H1 (cell line): ENCODE data around the gene PAIP2. TPM values are rescaled to one million over a fixed set of nuclear protein-coding genes. Genes with fewer than 3 reads are reported as not detected.

Source experiments
- CTCF ChIA-PET: fragments of 300-600 bp; sonication (Branson Sonifier 250); formaldehyde crosslinking; loops from one replicate; lab custom pipeline; 2021; ENCODE audit not compliant: partially characterized antibody; lab: Charles Lee
- POLR2A ChIA-PET: fragments of 300-600 bp; sonication (Branson Sonifier 250); formaldehyde crosslinking; loops from one replicate; lab custom pipeline; 2021; ENCODE audit warnings: inconsistent platforms; ENCODE audit not compliant: partially characterized antibody; lab: Charles Lee
- DNase-seq, 2 experiments: peaks; one replicate each; pipeline versions ENCODE4 v3.0.0 to v3.0.0-alpha.2; 2010 to 2022; ENCODE audit warnings: low spot score in 2 of 2, low read depth in 1 of 2, mixed read lengths in 1 of 2
- FAIRE-seq: peaks from 2 replicates; lab custom pipeline; 2011; peaks lifted over from hg19 to GRCh38; lab: Jason Lieb, UNC
- H2AFZ ChIP-seq: 2 replicates; pipeline ENCODE4 v1.8.1; 2012; ENCODE audit warnings: low read length, inconsistent platforms
- H2AK5ac ChIP-seq: 2 replicates; pipeline ENCODE4 v1.6.1; 2013; ENCODE audit warnings: low read depth, low read length
- H2BK120ac ChIP-seq: replicated peaks from 2 replicates; pipeline ENCODE3; 2013; ENCODE audit warnings: low read depth, low read length, inconsistent platforms
- H2BK12ac ChIP-seq: 2 replicates; pipeline ENCODE4 v1.6.1; 2013; ENCODE audit warnings: low read depth, low read length
- H2BK15ac ChIP-seq: 2 replicates; pipeline ENCODE4 v1.6.1; 2013; ENCODE audit warnings: low read length
- H2BK20ac ChIP-seq: 2 replicates; pipeline ENCODE4 v1.6.1; 2013; ENCODE audit warnings: low read length
- H2BK5ac ChIP-seq: 2 replicates; pipeline ENCODE4 v1.6.1; 2013; ENCODE audit warnings: low read depth, low read length
- H3K14ac ChIP-seq: 2 replicates; pipeline ENCODE4 v1.6.1; 2013; ENCODE audit warnings: inconsistent platforms; ENCODE audit not compliant: insufficient read length
- H3K18ac ChIP-seq: 2 replicates; pipeline ENCODE4 v1.6.1; 2013; ENCODE audit warnings: low read length; ENCODE audit errors: extremely low read depth
- H3K23ac ChIP-seq: 2 replicates; pipeline ENCODE4 v1.6.1; 2013; ENCODE audit warnings: inconsistent platforms; ENCODE audit not compliant: insufficient read length
- H3K23me2 ChIP-seq: 2 replicates; pipeline ENCODE4 v1.6.1; 2013; ENCODE audit warnings: low read depth, low read length
- H3K27ac ChIP-seq: 2 replicates; pipeline ENCODE4 v1.6.1; 2011; ENCODE audit warnings: low read depth, low read length, inconsistent platforms
- H3K27me3 ChIP-seq, 4 experiments: replicated peaks in 1 of 4; 1 replicate in 1 of 4; 2 replicates in 3 of 4; pipeline versions ENCODE4 v1.6.1 to v1.8.1; 2011 to 2013; ENCODE audit warnings: low read length in 3 of 4, mild to moderate bottlenecking in 3 of 4, inconsistent platforms in 2 of 4, mixed read lengths in 2 of 4, moderate library complexity in 1 of 4; ENCODE audit not compliant: control insufficient read depth in 3 of 4, insufficient read depth in 3 of 4; ENCODE audit errors: extremely low read depth in 1 of 4
- H3K36me3 ChIP-seq, 4 experiments: 2 replicates each; pipeline versions ENCODE4 v1.6.1 to v1.8.1; 2011 to 2013; ENCODE audit warnings: mild to moderate bottlenecking in 4 of 4, low read length in 3 of 4, moderate library complexity in 2 of 4, control low read depth in 1 of 4, inconsistent platforms in 1 of 4; ENCODE audit not compliant: insufficient read depth in 4 of 4, control insufficient read depth in 2 of 4
- H3K4ac ChIP-seq: replicated peaks from 2 replicates; pipeline ENCODE3; 2013; ENCODE audit warnings: low read length, low read depth, mixed read lengths, inconsistent platforms; ENCODE audit not compliant: insufficient read length
- H3K4me1 ChIP-seq, 4 experiments: replicated peaks in 1 of 4; 1 replicate in 1 of 4; 2 replicates in 3 of 4; pipeline versions ENCODE4 v1.6.1 to v1.8.1; 2011 to 2013; ENCODE audit warnings: low read length in 3 of 4, inconsistent platforms in 2 of 4, mixed read lengths in 1 of 4; ENCODE audit not compliant: insufficient read depth in 4 of 4, control insufficient read depth in 3 of 4
- H3K4me2 ChIP-seq, 2 experiments: 2 replicates each; pipeline versions ENCODE4 v1.6.1 to v1.8.1; 2011 to 2013; ENCODE audit warnings: low read depth in 2 of 2, low read length in 2 of 2, control low read depth in 1 of 2, inconsistent platforms in 1 of 2, mild to moderate bottlenecking in 1 of 2; ENCODE audit not compliant: insufficient read depth in 1 of 2
- H3K4me3 ChIP-seq, 4 experiments: fragments of 200-600, 300-600 bp in 1 of 4; sonication (generic), shearing (Covaris generic), sonication (Bioruptor Twin) in 1 of 4; 2 replicates each; pipeline versions ENCODE4 v1.5.1 to v1.8.1; 2011 to 2016; ENCODE audit warnings: low read length in 4 of 4, low read depth in 3 of 4, control low read depth in 2 of 4, inconsistent platforms in 2 of 4, mild to moderate bottlenecking in 2 of 4, mixed read lengths in 1 of 4, moderate library complexity in 1 of 4; ENCODE audit not compliant: insufficient read depth in 2 of 4; ENCODE audit errors: extremely low read depth in 1 of 4
- H3K56ac ChIP-seq: replicated peaks from 2 replicates; pipeline ENCODE3; 2013; ENCODE audit warnings: low read depth, mild to moderate bottlenecking, mixed read lengths, low read length, inconsistent platforms; ENCODE audit not compliant: insufficient read length
- H3K79me1 ChIP-seq: 2 replicates; pipeline ENCODE4 v1.6.1; 2013; ENCODE audit warnings: low read depth, low read length, control low read depth
- H3K79me2 ChIP-seq, 2 experiments: 2 replicates each; pipeline versions ENCODE4 v1.6.1 to v1.8.1; 2012 to 2013; ENCODE audit warnings: low read length in 2 of 2, mild to moderate bottlenecking in 2 of 2, inconsistent platforms in 1 of 2; ENCODE audit not compliant: insufficient read depth in 2 of 2, control insufficient read depth in 1 of 2
- H3K9ac ChIP-seq, 4 experiments: replicated peaks in 1 of 4; 1 replicate in 1 of 4; 2 replicates in 3 of 4; pipeline versions ENCODE4 v1.6.1 to v1.8.1; 2011 to 2013; ENCODE audit warnings: low read depth in 3 of 4, low read length in 3 of 4, control low read depth in 2 of 4, mild to moderate bottlenecking in 2 of 4, moderate library complexity in 2 of 4, inconsistent platforms in 1 of 4; ENCODE audit errors: extremely low read depth in 1 of 4
- H3K9me3 ChIP-seq, 2 experiments: 2 replicates each; pipeline versions ENCODE4 v1.6.1 to v1.8.1; 2012 to 2013; ENCODE audit warnings: mild to moderate bottlenecking in 2 of 2, moderate library complexity in 2 of 2, control low read depth in 1 of 2, inconsistent platforms in 1 of 2, low read depth in 1 of 2, low read length in 1 of 2, mixed read lengths in 1 of 2; ENCODE audit not compliant: insufficient read depth in 2 of 2
- H4K20me1 ChIP-seq, 2 experiments: replicated peaks in 1 of 2; 2 replicates each; pipeline versions ENCODE3 to v1.8.1; 2011 to 2013; ENCODE audit warnings: inconsistent platforms in 2 of 2, low read length in 2 of 2, mild to moderate bottlenecking in 1 of 2; ENCODE audit not compliant: insufficient read depth in 2 of 2, control insufficient read depth in 1 of 2
- H4K5ac ChIP-seq: 2 replicates; pipeline ENCODE4 v1.6.1; 2013; ENCODE audit warnings: low read length, low read depth, mixed read lengths, inconsistent platforms; ENCODE audit not compliant: insufficient read length
- H4K8ac ChIP-seq: 2 replicates; pipeline ENCODE4 v1.8.0; 2013; ENCODE audit warnings: mild to moderate bottlenecking, moderate library complexity, low read length, inconsistent platforms; ENCODE audit not compliant: insufficient read depth; ENCODE audit errors: extremely low read depth
- H4K91ac ChIP-seq: replicated peaks from 2 replicates; pipeline ENCODE3; 2013; ENCODE audit warnings: low read length, mixed read lengths, inconsistent platforms; ENCODE audit not compliant: insufficient read length
- HDAC2 ChIP-seq, 2 experiments: fragments of 300-600 bp in 1 of 2; sonication (generic) in 1 of 2; IDR thresholded peaks; 2 replicates each; pipeline ENCODE4 v1.6.1; 2011 to 2012; ENCODE audit warnings: low read depth in 2 of 2, low read length in 2 of 2, mild to moderate bottlenecking in 2 of 2, moderate library complexity in 2 of 2, borderline replicate concordance in 1 of 2, inconsistent platforms in 1 of 2
- JUN ChIP-seq: IDR thresholded peaks from 2 replicates; pipeline ENCODE4 v1.6.1; 2011; ENCODE audit warnings: low read depth, mild to moderate bottlenecking, improper control_type of control experiment, low read length
- KDM1A ChIP-seq: fragments of 200-600, 300-600 bp; sonication (generic); IDR thresholded peaks from 2 replicates; pipeline ENCODE4 v1.7.1; 2016; ENCODE audit warnings: mild to moderate bottlenecking, low read length, borderline replicate concordance
- SIX5 ChIP-seq: IDR thresholded peaks from 2 replicates; pipeline ENCODE4 v1.6.1; 2011; ENCODE audit warnings: mild to moderate bottlenecking, low read depth, low read length
- ZNF274 ChIP-seq: IDR thresholded peaks from 2 replicates; pipeline ENCODE4 v1.7.0; 2012; ENCODE audit warnings: low read length, borderline replicate concordance; ENCODE audit errors: extremely low read depth
- WGBS, 2 experiments: shearing (Covaris generic) in 1 of 2; methylation state at CpG; one replicate each; pipeline versions ENCODE4 v1.1.6 to v1.1.7; 2013 to 2015; ENCODE audit warnings: low lambda C conversion rate in 2 of 2, mixed read lengths in 2 of 2, inconsistent platforms in 1 of 2, low coverage in 1 of 2, missing lambda C conversion rate in 1 of 2; ENCODE audit not compliant: insufficient replicate concordance in 2 of 2, insufficient coverage in 1 of 2, insufficient read length in 1 of 2; ENCODE audit errors: extremely low coverage in 1 of 2, missing lambda C conversion rate in 1 of 2; 5-methylcytosine and 5-hydroxymethylcytosine counted together
- polyA plus RNA-seq, 7 experiments: library from polyadenylated mRNA; depleted of rRNA in 3 of 7; stranded (reverse) in 5 of 7; unstranded in 2 of 7; fragments of >200 nt in 5 of 7; fragments of 200-250 nt in 2 of 7; gene quantifications; 1 replicate in 5 of 7; 2 replicates in 1 of 7; 4 replicates in 1 of 7; pipeline versions ENCODE4 v1.2.1 to v1.2.3, GENCODE V29; 2011 to 2013; ENCODE audit warnings: missing spikeins in 2 of 7, mixed read lengths in 2 of 7
- total RNA-seq: library from RNA; stranded (reverse); fragmentation: NEBNext Ultra II Directional; extraction: Animal tissue kit (Norgen Biotek cat#: 25700); gene quantifications from 2 replicates; pipeline ENCODE4 v1.2.1, GENCODE V29; 2021

The PAIP2 gene
- total and polyA plus RNA-seq, 2 of the 8 experiments (the other 6 are each of a cell fraction or from before 2014, with no cell fraction given), result 87.6 to 162 TPM

DNA sequence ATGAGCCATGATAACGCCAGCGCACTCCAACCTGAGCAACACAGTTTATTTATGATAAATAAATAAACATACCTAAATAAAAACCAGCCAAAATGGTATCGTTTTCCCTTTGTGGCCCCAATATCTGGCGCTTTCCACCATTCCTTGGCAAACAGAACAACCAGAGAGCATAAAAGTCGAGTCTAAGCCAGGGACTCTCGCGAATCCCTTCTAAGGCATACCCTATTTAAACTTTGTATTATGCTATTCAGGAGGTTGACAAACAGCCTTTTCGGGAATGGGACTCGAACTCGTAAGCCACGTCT is 48.5 kb upstream of the PAIP2 start:
- H3K14ac ChIP-seq, result no peak overlapping the region
- H3K79me2 ChIP-seq, result peaks cover 42 to 46% of the 10 kb centered on the region in 2 experiments
- 0 out of 2 replicates have a peak overlapping the region, but pooled peaks have one; percentile 80 for H3K18ac ChIP-seq
- no peak overlapping the region for H4K91ac ChIP-seq
- peak overlapping the region in 3 of 4 experiments; percentile 94 to 99 (median 96); a peak in 6 of 8 replicates for H3K4me3 ChIP-seq
- no peaks in the 10 kb centered on the region for H3K36me3 ChIP-seq
- no peaks in the 10 kb centered on the region for H3K9me3 ChIP-seq
- H3K23ac ChIP-seq, result no peak overlapping the region
- peaks cover 14 to 26% of the 10 kb centered on the region in 2 experiments for H4K20me1 ChIP-seq
- H2AFZ ChIP-seq, result peak overlapping the region; percentile 67; the same call in 1 of the 2 replicates
- H3K4ac ChIP-seq, result peak overlapping the region; percentile 71
- H3K23me2 ChIP-seq, result peaks cover 2% of the 10 kb centered on the region; the same call in 1 of the 2 replicates
- H2AK5ac ChIP-seq, result peak overlapping the region; percentile 68
- ChIA-PET POLR2A (interaction anchor here (0.6 to 51.1 kb wide), 35 partner anchors 4 to 828 kb away, joined by 3 to 1766 read pairs (median 5); partner anchors contain the start of genes EGR1, ETF1, HSPA9 and MATR3), CTCF (interaction anchor here (0.7 to 2.5 kb wide), 8 partner anchors 9 to 418 kb away, joined by 3 to 10 read pairs (median 4); partner anchors contain the start of gene PAIP2)
- H2BK5ac ChIP-seq, result peak overlapping the region; percentile 0; the same call in 1 of the 2 replicates
- H4K5ac ChIP-seq, result peak overlapping the region; percentile 14
- H3K4me1 ChIP-seq, result peaks cover 0 to 21% (median 4%) of the 10 kb centered on the region in 4 experiments; a peak in 5 of 7 replicates
- no peaks in the 10 kb centered on the region for H3K27me3 ChIP-seq
- peak overlapping the region; percentile 61; the same call in 1 of the 2 replicates for H3K27ac ChIP-seq
- DNase-seq, result no peak
- H2BK12ac ChIP-seq, result 0 out of 2 replicates have a peak overlapping the region, but pooled peaks have one; percentile 13
- H2BK15ac ChIP-seq, result peak overlapping the region; percentile 19; the same call in 1 of the 2 replicates
- H2BK120ac ChIP-seq, result no peak overlapping the region
- no peak for TF ChIP-seq SIX5
- TF ChIP-seq ZNF274, result no peak
- no peak for TF ChIP-seq JUN
- 0 out of 2 replicates have a peak, but pooled peaks have one; percentile 18 for TF ChIP-seq KDM1A
- TF ChIP-seq HDAC2 (IDR thresholded peaks at IDR 0.05; ENCODE audit: borderline replicate concordance in 1 of 2, low read depth in 2 of 2, low read length in 2 of 2), result 0 out of 4 replicates have a peak, but pooled peaks of 1 of the 2 experiments have one; percentile 53
- no peak for FAIRE-seq
- WGBS, 2 experiments, result 38% methylated on average over 11 of the region's 11 CpGs; no CpG with 5 or more reads in 1 of the 2 experiments
- H2BK20ac ChIP-seq, result no peak overlapping the region
- no peaks in the 10 kb centered on the region for H3K79me1 ChIP-seq
- peak overlapping the region in 3 of 4 experiments; percentile 59 to 73 (median 61); a peak in 4 of 7 replicates for H3K9ac ChIP-seq
- peak overlapping the region; percentile 65 for H3K56ac ChIP-seq
- H3K4me2 ChIP-seq, result peak overlapping the region; percentile 49 to 62
- no peak overlapping the region for H4K8ac ChIP-seq
